Mesothelial cell of epicardium (in vitro differentiated cells): ENCODE results near the gene VGLL4. TPM values are rescaled to one million over a fixed set of nuclear protein-coding genes. Genes with fewer than 3 reads are reported as not detected.

ENCODE experiments used
- DNase-seq, 2 experiments: peaks; one replicate each; pipeline ENCODE4 v3.0.0; 2021; ENCODE audit warnings: low spot score in 2 of 2; ENCODE audit not compliant: unreplicated experiment in 2 of 2
- H3K27ac Mint-ChIP-seq: 2 replicates; pipeline ENCODE4 v1.8.0; 2021; ENCODE audit warnings: mixed read lengths
- H3K27me3 Mint-ChIP-seq: 2 replicates; pipeline ENCODE4 v1.8.0; 2021; ENCODE audit warnings: low read depth, mixed read lengths
- H3K36me3 Mint-ChIP-seq: 2 replicates; pipeline ENCODE4 v1.8.0; 2021; ENCODE audit warnings: mixed read lengths
- H3K4me1 Mint-ChIP-seq: 2 replicates; pipeline ENCODE4 v1.8.0; 2021; ENCODE audit warnings: mixed read lengths
- H3K4me3 Mint-ChIP-seq: 2 replicates; pipeline ENCODE4 v1.8.0; 2021; ENCODE audit warnings: mild to moderate bottlenecking, moderate library complexity, mixed read lengths
- H3K9me3 Mint-ChIP-seq: 2 replicates; pipeline ENCODE4 v1.8.0; 2021; ENCODE audit warnings: mixed read lengths
- total RNA-seq: library from RNA; stranded (reverse); gene quantifications from 3 replicates; pipeline ENCODE4 v1.2.1, GENCODE V29; 2021
- TF ChIP-seq, protein P1 (sequence below): fragments of 200-600 bp; sonication (generic); IDR thresholded peaks from one replicate; pipeline ENCODE4 v1.5.0; 2021; ENCODE audit warnings: antibody characterized with exemption; ENCODE audit not compliant: unreplicated experiment

VGLL4 gene
- total RNA-seq, 1 donor from 2014 or later: 140 TPM

GRCh38 chr3:11566478-11566877 lies 77.2 kb downstream of the VGLL4 start:
- H3K4me3 Mint-ChIP-seq: no peak overlapping the region
- no peak for DNase-seq
- H3K27ac Mint-ChIP-seq: no peak overlapping the region
- no peaks in the 10 kb centered on the region for H3K9me3 Mint-ChIP-seq
- H3K27me3 Mint-ChIP-seq: no peaks in the 10 kb centered on the region
- TF ChIP-seq, protein P1, sequence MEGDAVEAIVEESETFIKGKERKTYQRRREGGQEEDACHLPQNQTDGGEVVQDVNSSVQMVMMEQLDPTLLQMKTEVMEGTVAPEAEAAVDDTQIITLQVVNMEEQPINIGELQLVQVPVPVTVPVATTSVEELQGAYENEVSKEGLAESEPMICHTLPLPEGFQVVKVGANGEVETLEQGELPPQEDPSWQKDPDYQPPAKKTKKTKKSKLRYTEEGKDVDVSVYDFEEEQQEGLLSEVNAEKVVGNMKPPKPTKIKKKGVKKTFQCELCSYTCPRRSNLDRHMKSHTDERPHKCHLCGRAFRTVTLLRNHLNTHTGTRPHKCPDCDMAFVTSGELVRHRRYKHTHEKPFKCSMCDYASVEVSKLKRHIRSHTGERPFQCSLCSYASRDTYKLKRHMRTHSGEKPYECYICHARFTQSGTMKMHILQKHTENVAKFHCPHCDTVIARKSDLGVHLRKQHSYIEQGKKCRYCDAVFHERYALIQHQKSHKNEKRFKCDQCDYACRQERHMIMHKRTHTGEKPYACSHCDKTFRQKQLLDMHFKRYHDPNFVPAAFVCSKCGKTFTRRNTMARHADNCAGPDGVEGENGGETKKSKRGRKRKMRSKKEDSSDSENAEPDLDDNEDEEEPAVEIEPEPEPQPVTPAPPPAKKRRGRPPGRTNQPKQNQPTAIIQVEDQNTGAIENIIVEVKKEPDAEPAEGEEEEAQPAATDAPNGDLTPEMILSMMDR: no peak
- H3K36me3 Mint-ChIP-seq: peaks cover 10% of the 10 kb centered on the region
- peaks cover 14% of the 10 kb centered on the region for H3K4me1 Mint-ChIP-seq

GRCh38 chr3:11565932-11566331 lies 77.8 kb downstream of the VGLL4 start:
- Mint-ChIP-seq H3K4me1 (peaks cover 19% of the 10 kb centered on the region), H3K27ac (no peak overlapping the region), H3K27me3 (no peaks in the 10 kb centered on the region), H3K9me3 (no peaks in the 10 kb centered on the region), H3K36me3 (peaks cover 10% of the 10 kb centered on the region), H3K4me3 (no peak overlapping the region)
- DNase-seq: no peak
- TF ChIP-seq, protein P1: no peak

DNA sequence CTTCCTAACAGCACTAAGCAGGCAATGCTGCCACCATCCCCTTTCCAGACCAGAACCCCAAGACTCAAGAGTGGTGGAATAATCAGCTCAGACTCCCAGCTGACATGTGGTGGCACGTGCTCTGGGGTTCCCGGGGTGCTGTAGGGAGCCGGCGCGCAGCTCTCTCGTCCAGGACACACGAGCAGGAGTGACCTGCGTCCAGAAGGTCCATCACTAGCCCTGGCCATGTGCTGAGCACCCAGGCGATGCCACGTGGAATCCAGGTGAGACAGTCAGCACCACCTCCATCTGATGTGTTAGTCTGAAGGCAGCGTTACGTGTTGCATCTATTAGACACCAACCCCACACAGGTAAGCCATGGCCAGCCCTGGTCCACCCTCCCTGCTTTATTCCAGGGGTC lies 78.2 kb downstream of the VGLL4 start:
- H3K27me3 Mint-ChIP-seq: no peaks in the 10 kb centered on the region
- DNase-seq: no peak

GRCh38 chr3:11565072-11565471 lies 78.6 kb downstream of the VGLL4 start:
- Mint-ChIP-seq H3K27ac (peak overlapping the region; percentile 21), H3K9me3 (no peaks in the 10 kb centered on the region), H3K4me3 (no peak overlapping the region), H3K4me1 (peaks cover 23% of the 10 kb centered on the region), H3K36me3 (peaks cover 10% of the 10 kb centered on the region), H3K27me3 (no peaks in the 10 kb centered on the region)
- no peak for DNase-seq
- TF ChIP-seq, protein P1: no peak

More for the DNA sequence above, 78.2 kb downstream of the VGLL4 start:
- TF ChIP-seq, protein P1: no peak
- no peak overlapping the region for H3K4me3 Mint-ChIP-seq
- H3K4me1 Mint-ChIP-seq: peaks cover 21% of the 10 kb centered on the region
- H3K27ac Mint-ChIP-seq: peak overlapping the region; percentile 21
- no peaks in the 10 kb centered on the region for H3K9me3 Mint-ChIP-seq
- peaks cover 10% of the 10 kb centered on the region for H3K36me3 Mint-ChIP-seq

DNA sequence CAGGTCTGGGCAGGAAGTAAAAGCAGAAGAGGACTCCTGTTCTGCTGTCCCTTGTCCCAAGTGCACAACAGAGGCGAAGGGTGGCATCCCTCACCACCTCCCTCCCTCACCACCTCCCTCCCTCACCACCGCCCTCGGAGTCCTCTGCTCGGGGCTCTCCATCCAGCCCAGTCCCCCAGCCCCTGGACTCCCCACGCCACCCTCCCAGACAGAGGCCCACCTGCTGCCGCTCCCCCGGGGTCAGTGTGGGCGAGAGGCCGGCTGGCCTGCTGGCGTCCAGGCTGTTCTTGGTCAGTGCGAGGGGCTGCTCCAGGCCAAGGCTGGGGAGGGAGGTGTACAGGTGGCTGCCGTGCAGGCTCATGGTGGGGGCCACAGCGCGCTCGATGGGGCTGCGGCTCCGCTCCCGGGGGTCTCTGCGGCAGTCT lies 79.1 kb downstream of the VGLL4 start:
- H3K27ac Mint-ChIP-seq: no peak overlapping the region
- peaks cover 11% of the 10 kb centered on the region for H3K36me3 Mint-ChIP-seq
- DNase-seq: no peak
- no peaks in the 10 kb centered on the region for H3K9me3 Mint-ChIP-seq
- peaks cover 25% of the 10 kb centered on the region for H3K4me1 Mint-ChIP-seq
- no peaks in the 10 kb centered on the region for H3K27me3 Mint-ChIP-seq
- TF ChIP-seq, protein P1: no peak
- H3K4me3 Mint-ChIP-seq: no peak overlapping the region

DNA sequence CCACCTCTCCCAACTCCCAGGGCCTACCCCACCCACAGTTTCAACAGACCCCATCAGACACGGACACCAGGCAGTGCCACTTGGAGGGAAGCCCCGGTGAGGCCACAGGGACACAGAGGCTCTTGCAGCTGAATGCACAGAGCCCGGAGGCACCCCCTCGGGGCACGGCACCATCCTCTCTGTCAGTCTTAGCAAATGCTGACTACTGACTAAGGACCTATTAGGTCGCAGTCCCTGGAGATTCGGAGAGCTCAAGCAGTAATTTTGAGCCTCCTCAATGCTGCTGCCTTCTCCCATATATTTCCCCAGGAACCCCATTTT lies 79.9 kb downstream of the VGLL4 start:
- H3K4me3 Mint-ChIP-seq: no peak overlapping the region
- peaks cover 11% of the 10 kb centered on the region for H3K36me3 Mint-ChIP-seq
- H3K9me3 Mint-ChIP-seq: no peaks in the 10 kb centered on the region
- no peaks in the 10 kb centered on the region for H3K27me3 Mint-ChIP-seq
- H3K27ac Mint-ChIP-seq: peak overlapping the region; percentile 69
- peaks cover 25% of the 10 kb centered on the region for H3K4me1 Mint-ChIP-seq
- no peak for DNase-seq
- TF ChIP-seq, protein P1: no peak
